ENCODE data around the gene TNK1.

The TNK1 gene

GRCh38 chr17:7384489-7385081, 3.7 kb downstream of the TNK1 start:
- DNase-seq (ENCODE audit: extremely low read depth, low read depth): no peak
- TF ChIP-seq, protein P1, sequence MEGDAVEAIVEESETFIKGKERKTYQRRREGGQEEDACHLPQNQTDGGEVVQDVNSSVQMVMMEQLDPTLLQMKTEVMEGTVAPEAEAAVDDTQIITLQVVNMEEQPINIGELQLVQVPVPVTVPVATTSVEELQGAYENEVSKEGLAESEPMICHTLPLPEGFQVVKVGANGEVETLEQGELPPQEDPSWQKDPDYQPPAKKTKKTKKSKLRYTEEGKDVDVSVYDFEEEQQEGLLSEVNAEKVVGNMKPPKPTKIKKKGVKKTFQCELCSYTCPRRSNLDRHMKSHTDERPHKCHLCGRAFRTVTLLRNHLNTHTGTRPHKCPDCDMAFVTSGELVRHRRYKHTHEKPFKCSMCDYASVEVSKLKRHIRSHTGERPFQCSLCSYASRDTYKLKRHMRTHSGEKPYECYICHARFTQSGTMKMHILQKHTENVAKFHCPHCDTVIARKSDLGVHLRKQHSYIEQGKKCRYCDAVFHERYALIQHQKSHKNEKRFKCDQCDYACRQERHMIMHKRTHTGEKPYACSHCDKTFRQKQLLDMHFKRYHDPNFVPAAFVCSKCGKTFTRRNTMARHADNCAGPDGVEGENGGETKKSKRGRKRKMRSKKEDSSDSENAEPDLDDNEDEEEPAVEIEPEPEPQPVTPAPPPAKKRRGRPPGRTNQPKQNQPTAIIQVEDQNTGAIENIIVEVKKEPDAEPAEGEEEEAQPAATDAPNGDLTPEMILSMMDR (IDR thresholded peaks at IDR 0.05; ENCODE audit: low read depth, low read length): no peak

- TF ChIP-seq, protein P1 (IDR thresholded peaks at IDR 0.05; ENCODE audit: low read depth, low read length): no peak
Observed at GRCh38 chr17:7388856-7389255, 8.0 kb downstream of the TNK1 start.

DNA sequence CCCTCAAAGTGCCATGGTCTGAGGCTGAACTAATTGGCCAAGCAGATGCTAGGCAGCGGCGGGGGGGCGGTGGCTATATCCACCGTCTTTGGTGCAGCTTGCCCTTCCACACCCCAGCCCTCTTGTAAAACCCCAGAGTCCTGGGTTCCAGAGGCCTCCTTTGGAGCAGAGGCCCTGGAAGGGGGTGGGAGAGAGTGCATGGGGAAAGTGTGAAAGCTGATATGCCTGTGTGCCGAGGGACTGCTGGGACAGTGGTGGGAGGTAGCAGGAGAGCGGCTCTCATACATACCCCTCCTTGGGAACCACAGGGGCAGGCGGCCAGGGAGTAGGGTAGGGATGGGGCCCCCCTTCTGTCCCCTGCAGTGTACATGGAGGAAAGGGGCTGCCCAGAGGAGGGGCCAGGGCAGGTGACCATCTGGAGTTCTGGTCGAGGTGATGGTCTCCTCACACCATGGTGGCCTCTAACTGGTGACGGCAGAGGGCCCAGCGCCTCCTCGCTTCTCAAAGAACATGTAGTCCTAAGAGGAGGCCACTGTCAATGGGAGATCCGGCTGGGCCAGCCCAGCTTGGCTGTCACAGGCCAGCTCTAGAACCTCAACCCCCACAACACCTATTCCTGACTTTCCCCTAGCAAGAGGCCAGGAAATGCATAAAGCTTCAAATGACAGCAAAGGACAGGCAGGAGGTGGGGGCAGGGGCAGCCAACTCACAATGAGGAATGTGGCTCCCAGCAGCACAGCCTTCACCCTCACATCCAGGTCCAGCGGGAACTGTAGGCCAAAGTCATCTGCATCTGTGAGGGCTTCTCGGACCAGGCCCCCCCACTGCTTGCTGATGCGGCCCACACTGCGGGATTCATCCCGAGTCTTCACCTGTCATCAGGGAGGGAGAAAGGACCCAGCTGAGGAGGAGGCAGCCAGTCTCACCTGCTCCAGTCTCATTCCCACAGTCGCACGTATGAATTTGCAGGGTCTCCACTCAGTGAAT, 9.3 kb downstream of the TNK1 start:
- TF ChIP-seq, protein P1 (IDR thresholded peaks at IDR 0.05; ENCODE audit: low read depth, low read length): no peak

More at GRCh38 chr17:7388856-7389255, 8.0 kb downstream of the TNK1 start:
- no peak for DNase-seq (ENCODE audit: extremely low read depth, low read depth)

DNA sequence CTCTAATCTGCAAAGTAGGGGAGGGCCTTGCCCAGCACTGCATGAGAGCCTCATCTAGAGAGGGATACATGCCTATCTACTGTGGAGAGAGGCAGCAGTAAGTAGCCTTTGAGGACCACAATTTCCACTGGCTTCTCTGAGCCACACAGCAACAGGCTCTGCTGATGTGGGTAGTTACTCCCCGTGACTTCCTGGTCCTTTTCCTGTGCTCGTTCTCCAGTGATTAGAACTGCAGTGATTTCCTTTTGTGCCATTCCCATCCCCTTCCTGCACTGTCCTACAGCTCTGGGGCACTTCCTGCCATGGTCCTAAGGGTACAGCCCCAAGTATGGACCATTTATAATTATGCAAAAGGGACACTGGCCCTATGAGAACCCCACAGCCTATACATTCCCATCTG, 10.4 kb downstream of the TNK1 start:
- no peak for DNase-seq (ENCODE audit: extremely low read depth, low read depth)
- TF ChIP-seq, protein P1 (IDR thresholded peaks at IDR 0.05; ENCODE audit: low read depth, low read length): no peak

More for the DNA sequence above, 9.3 kb downstream of the TNK1 start:
- DNase-seq (ENCODE audit: extremely low read depth, low read depth): no peak

DNA sequence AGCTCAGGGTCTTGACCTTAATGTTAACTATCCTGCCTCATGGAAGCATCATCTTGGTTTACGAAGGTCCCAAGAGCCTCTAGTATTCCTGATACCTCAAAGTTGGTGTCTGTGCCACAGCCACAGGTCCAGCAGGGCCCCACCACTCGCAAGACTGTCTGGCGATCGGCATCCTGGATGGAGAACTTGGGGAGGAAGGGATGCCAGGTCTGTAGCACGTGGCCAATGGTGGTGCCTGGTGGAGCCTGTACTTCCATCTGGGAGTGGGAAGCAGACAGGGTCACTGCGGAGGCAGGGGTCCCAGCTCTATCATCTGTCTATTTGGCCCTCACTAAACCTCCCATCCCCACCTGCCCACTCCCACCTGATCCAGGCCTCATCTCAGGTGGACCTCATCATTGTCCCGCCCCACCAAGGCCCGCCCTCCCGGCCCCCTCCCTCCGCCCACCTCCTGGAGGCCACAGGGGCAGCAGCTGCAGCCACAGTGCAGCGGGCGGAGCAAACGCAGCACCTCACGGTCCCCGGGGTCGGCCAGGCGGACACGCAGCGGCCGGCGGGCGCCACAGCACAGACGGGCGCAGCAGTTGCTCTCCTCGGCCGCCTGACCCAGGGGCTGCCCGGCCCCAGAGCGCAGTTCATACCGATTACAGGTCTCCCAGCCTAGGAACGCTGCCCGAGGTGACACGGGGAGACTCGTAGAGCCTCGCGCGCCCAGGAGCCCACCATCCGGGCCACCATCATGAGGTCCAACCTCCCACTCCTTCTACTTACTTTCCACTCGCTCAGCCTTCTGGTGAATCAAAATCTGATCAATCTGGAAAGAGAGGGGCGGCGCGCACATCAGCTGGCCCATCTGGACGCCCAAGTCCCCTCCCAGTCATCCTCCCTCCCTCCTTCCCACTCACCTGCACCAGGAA, 12.1 kb downstream of the TNK1 start:
- DNase-seq (ENCODE audit: extremely low read depth, low read depth): no peak
- TF ChIP-seq, protein P1 (IDR thresholded peaks at IDR 0.05; ENCODE audit: low read depth, low read length): no peak

- DNase-seq (ENCODE audit: extremely low read depth, low read depth): no peak
- TF ChIP-seq, protein P1 (IDR thresholded peaks at IDR 0.05; ENCODE audit: low read depth, low read length): 0 out of 2 replicates have a peak, but pooled peaks have one; percentile 9
Observed at GRCh38 chr17:7393613-7394451, 12.9 kb downstream of the TNK1 start.
